Upper lobe of right lung (tissue), 1 donor: ENCODE data around the gene CREB3L1. TPM values are rescaled to one million over a fixed set of nuclear protein-coding genes. Genes with fewer than 3 reads are reported as not detected.

Experiments
- ATAC-seq: fragments of 200-7000 bp; cut with Tn5 transposase; one replicate; pipeline ENCODE4 v1.9.1; 2020; ENCODE audit warnings: mild to moderate bottlenecking, moderate library complexity
- DNase-seq: peaks from one replicate; pipeline ENCODE4 v3.0.0-alpha.2; 2020
- H3K27ac ChIP-seq: fragments of 200-600 bp; one replicate; pipeline ENCODE4 v1.8.0; 2022
- H3K27me3 ChIP-seq: fragments of 200-600 bp; one replicate; pipeline ENCODE4 v1.8.0; 2022; ENCODE audit warnings: mild to moderate bottlenecking
- H3K36me3 ChIP-seq: fragments of 200-600 bp; one replicate; pipeline ENCODE4 v1.8.0; 2022
- H3K4me1 ChIP-seq: fragments of 200-600 bp; one replicate; pipeline ENCODE4 v1.8.0; 2022
- H3K4me3 ChIP-seq: fragments of 200-600 bp; one replicate; pipeline ENCODE4 v1.8.0; 2022; ENCODE audit warnings: mild to moderate bottlenecking
- H3K9me3 ChIP-seq: fragments of 200-600 bp; one replicate; pipeline ENCODE4 v1.8.0; 2022
- intact Hi-C: fragments of 100-400 bp; cut with DNase I; formaldehyde crosslinking; loops from one replicate; pipeline ENCODE4 v1.11.0; 2022
- long read RNA-seq: library from polyadenylated mRNA; unstranded; transcript quantifications from one replicate; pipeline ENCODE4 v2.0.0, GENCODE V29; 2021
- total RNA-seq: library from RNA; stranded (reverse); fragmentation: NEBNext Ultra II Directional; extraction: Animal tissue kit (Norgen Biotek cat#: 25700); gene quantifications from one replicate; pipeline ENCODE4 v1.2.1, GENCODE V29; 2021
- TF ChIP-seq, protein P1 (sequence below): fragments of 200-600 bp; IDR thresholded peaks from one replicate; pipeline ENCODE4 v1.8.0; 2022; ENCODE audit warnings: antibody characterized with exemption
- donor health status: DM: no; HTN: yes; CAD: no; lungs with severe emphysema.

The CREB3L1 gene, protein sequence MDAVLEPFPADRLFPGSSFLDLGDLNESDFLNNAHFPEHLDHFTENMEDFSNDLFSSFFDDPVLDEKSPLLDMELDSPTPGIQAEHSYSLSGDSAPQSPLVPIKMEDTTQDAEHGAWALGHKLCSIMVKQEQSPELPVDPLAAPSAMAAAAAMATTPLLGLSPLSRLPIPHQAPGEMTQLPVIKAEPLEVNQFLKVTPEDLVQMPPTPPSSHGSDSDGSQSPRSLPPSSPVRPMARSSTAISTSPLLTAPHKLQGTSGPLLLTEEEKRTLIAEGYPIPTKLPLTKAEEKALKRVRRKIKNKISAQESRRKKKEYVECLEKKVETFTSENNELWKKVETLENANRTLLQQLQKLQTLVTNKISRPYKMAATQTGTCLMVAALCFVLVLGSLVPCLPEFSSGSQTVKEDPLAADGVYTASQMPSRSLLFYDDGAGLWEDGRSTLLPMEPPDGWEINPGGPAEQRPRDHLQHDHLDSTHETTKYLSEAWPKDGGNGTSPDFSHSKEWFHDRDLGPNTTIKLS
- total RNA-seq, result 47.4 TPM
- long read RNA-seq, transcript CREB3L1-206 (12 exons, 2,687 nt), result major isoform, 34 of 42 reads
- long read RNA-seq, partial matches to known transcripts, result 5 of 42 reads
- long read RNA-seq, other reads (novel, unspliced or antisense), result 3 of 42 reads

DNA sequence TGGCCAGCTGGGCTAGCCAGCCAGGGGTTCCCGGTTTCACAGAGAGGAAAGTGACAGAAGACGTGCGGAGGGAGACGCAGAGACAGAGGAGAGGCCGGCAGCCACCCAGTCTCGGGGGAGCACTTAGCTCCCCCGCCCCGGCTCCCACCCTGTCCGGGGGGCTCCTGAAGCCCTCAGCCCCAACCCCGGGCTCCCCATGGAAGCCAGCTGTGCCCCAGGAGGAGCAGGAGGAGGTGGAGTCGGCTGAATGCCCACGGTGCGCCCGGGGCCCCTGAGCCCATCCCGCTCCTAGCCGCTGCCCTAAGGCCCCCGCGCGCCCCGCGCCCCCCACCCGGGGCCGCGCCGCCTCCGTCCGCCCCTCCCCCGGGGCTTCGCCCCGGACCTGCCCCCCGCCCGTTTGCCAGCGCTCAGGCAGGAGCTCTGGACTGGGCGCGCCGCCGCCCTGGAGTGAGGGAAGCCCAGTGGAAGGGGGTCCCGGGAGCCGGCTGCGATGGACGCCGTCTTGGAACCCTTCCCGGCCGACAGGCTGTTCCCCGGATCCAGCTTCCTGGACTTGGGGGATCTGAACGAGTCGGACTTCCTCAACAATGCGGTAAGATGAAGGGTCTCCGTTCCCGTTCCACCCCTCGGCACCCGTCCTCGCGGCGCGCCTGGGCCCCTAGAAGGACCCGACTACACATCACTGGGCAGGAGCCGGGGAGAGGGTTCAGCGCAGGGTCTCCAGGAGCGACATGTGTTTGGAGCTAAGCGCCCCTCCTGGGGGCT lies at the start of gene CREB3L1:
CREB3L1 (plus strand) TSS at position 41 of the 765 bp plus-strand sequence; CDS start at position 491, 450 bp downstream.
- Histone ChIP-seq H3K4me3 (peak within 1 kb of the TSS; percentile 61), H3K36me3 (no peaks in the 10 kb centered on the region), H3K27ac (peak within 1 kb of the TSS; percentile 73), H3K4me1 (peaks cover 42% of the 10 kb centered on the region), H3K27me3 (peaks cover 16% of the 10 kb centered on the region), H3K9me3 (no peaks in the 10 kb centered on the region)
- intact Hi-C loops, result no loop called here
- TF ChIP-seq, protein P1, sequence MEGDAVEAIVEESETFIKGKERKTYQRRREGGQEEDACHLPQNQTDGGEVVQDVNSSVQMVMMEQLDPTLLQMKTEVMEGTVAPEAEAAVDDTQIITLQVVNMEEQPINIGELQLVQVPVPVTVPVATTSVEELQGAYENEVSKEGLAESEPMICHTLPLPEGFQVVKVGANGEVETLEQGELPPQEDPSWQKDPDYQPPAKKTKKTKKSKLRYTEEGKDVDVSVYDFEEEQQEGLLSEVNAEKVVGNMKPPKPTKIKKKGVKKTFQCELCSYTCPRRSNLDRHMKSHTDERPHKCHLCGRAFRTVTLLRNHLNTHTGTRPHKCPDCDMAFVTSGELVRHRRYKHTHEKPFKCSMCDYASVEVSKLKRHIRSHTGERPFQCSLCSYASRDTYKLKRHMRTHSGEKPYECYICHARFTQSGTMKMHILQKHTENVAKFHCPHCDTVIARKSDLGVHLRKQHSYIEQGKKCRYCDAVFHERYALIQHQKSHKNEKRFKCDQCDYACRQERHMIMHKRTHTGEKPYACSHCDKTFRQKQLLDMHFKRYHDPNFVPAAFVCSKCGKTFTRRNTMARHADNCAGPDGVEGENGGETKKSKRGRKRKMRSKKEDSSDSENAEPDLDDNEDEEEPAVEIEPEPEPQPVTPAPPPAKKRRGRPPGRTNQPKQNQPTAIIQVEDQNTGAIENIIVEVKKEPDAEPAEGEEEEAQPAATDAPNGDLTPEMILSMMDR, result no peak
- peak; percentile 22 for ATAC-seq
- peak; percentile 80 for DNase-seq

DNA sequence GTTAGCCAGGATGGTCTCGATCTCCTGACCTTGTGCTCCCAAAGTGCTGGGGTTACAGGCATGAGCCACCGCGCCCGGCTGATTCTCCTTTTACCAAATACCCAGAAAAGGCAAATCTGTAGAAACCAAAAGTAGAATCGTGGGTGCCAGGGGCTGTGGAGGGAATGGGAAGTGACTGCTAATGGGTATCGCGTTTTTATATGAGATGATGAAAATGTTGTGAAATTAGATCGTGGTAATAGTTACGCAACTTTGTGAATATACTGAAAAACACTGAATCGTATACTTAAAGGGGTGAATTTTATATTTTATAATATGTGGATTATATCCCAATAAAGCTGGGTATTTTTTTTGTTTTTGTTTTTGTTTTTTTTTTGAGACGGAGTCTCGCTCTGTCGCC lies 48.2 kb upstream of the CREB3L1 start:
- TF ChIP-seq, protein P1, result no peak
- ATAC-seq, result no peak
- H3K27ac ChIP-seq, result no peak overlapping the region

DNA sequence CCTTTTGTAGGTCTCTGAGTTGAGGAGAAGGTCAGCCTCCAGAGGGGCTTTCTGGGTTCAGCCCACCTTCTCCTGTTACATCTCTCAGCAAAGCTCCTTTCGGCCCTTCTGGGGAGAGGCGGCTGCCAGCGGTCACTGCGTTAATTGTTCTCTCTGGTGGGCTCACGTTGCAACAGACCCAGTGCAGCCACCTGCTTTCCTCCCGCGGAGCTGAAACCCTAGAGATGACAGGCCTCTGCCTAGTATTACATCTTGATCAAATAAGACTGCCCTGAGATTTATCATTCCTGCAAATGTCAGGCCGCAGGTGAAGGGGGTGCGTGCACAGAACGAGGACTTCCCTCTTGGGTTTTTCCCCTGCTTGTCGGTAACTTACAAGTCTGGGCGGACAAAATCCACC lies 43.2 kb upstream of the CREB3L1 start:
- H3K4me3 ChIP-seq, result no peak overlapping the region
- intact Hi-C loops, result no loop called here

More for the DNA sequence above, 48.2 kb upstream of the CREB3L1 start:
- Histone ChIP-seq H3K9me3 (no peaks in the 10 kb centered on the region), H3K4me1 (no peaks in the 10 kb centered on the region), H3K36me3 (no peaks in the 10 kb centered on the region), H3K4me3 (no peak overlapping the region), H3K27me3 (no peaks in the 10 kb centered on the region)
- intact Hi-C loops, result no loop called here
- DNase-seq, result no peak

DNA sequence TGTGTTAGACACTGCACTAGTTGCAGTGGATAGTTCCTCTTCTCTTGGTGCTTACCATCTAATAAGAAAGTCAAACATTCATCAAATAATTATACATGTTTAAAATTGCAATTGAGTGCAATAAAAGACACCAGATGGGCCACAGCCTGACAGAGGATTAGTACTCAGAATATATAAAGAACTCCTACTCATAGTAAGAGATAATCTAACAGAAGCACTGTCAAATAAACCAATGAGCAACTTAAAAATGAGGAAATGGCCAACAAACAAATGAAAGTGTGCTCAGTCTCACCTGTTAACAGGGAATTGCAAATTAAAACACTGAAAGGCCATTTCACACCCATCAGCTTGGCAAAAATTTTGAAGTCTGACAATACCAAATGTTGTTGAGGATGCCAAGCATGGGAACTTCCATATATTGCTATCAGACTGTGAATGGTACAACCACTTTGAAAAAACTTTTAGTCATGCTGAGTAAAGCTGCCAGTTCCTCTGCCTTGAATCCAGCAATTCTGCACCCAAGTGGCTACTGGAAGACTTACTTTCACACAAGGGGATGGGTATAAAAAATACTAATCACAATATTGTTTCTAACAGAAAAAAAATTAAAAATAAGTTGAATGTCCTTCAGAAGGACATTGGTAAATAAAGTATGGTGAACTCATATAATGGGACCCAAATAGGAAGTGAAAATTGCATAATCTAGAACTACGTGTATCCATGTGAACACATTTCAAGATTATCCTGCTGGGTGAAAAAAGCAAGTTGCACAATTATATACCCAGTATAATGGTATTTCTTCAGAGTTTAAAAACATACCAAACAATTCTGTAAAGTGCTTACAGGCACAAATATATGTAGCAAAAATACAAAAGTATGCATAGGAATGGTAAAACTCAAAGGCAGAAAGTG lies 41.4 kb upstream of the CREB3L1 start:
- Histone ChIP-seq H3K4me3 (no peak overlapping the region), H3K36me3 (no peaks in the 10 kb centered on the region), H3K9me3 (no peaks in the 10 kb centered on the region), H3K27ac (no peak overlapping the region), H3K27me3 (no peaks in the 10 kb centered on the region), H3K4me1 (peaks cover 29% of the 10 kb centered on the region)
- ATAC-seq, result no peak
- TF ChIP-seq, protein P1, result no peak
- intact Hi-C loops, result no loop called here
- no peak for DNase-seq

More for the DNA sequence above, 43.2 kb upstream of the CREB3L1 start:
- DNase-seq (no peak), ATAC-seq (no peak)
- Histone ChIP-seq H3K27ac (no peak overlapping the region), H3K36me3 (no peaks in the 10 kb centered on the region), H3K27me3 (no peaks in the 10 kb centered on the region), H3K4me1 (peaks cover 25% of the 10 kb centered on the region), H3K9me3 (no peaks in the 10 kb centered on the region)
- TF ChIP-seq, protein P1, result no peak

DNA sequence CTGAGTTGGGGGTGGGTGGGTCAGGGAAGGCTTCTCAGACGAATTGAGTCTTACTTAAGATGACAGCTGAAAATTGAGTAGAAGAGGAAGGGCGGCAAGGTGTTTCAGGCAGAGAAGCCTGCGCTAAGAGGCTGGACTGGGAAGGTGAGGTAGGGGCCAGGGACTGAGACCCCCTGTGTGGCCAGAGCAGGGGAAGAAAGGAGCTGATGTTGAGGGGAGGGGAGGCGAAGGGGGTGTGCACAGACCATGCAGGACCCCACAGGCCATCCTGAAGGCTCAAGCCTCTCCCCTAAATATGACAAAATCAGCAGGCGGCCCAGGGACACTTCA lies 40.6 kb upstream of the CREB3L1 start:
- Histone ChIP-seq H3K27ac (peak overlapping the region; percentile 82), H3K4me3 (peak overlapping the region; percentile 55), H3K27me3 (no peaks in the 10 kb centered on the region), H3K4me1 (peaks cover 29% of the 10 kb centered on the region), H3K9me3 (no peaks in the 10 kb centered on the region), H3K36me3 (no peaks in the 10 kb centered on the region)
- TF ChIP-seq, protein P1, result no peak
- DNase-seq (peak; percentile 68), ATAC-seq (no peak)
- intact Hi-C loops, result no loop called here
